ENCODE results near the gene EFNA3. TPM values are rescaled to one million over a fixed set of nuclear protein-coding genes. Genes with fewer than 3 reads are reported as not detected.

The EFNA3 gene
- total and polyA plus RNA-seq, 9 of the 15 experiments (the other 6 are each of a cell fraction or from before 2014, with no cell fraction given), result 0.59 to 7.9 (median 4.7) TPM

GRCh38 chr1:155076371-155076770 is 2.3 kb upstream of the EFNA3 start:
- TF ChIP-seq CEBPZ (IDR thresholded peaks at IDR 0.05; ENCODE audit: borderline replicate concordance, low read depth, low read length) (no peak), SRF (CRISPR knock-in tag; IDR thresholded peaks at IDR 0.05) (peak; percentile 69 to 94; a peak in 3 of 4 replicates)
- H3K79me2 ChIP-seq (ENCODE audit: control insufficient read depth, insufficient read depth, low read length), result peaks cover 3% of the 10 kb centered on the region; the same call in 2 of the 3 replicates
- no TSS peak for BruUV-seq (replicated peaks)
- H3K36me3 ChIP-seq (ENCODE audit: control insufficient read depth, insufficient read depth, low read length), result no peaks in the 10 kb centered on the region
- no peak overlapping the region for H3K4me3 ChIP-seq
- no peak for FAIRE-seq
- H3K27me3 ChIP-seq (ENCODE audit: control insufficient read depth in 2 of 2, insufficient read depth in 2 of 2, low read length in 2 of 2), result peaks cover 0 to 5% of the 10 kb centered on the region in 2 experiments; a peak in 2 of 5 replicates
- H2AFZ ChIP-seq (ENCODE audit: low read depth, low read length), result no peak overlapping the region
- ChIA-PET POLR2A (interaction anchor here (0.5 kb wide), 1 partner anchor 18 kb away, joined by 4 read pairs; no protein-coding TSS in a partner anchor), CTCF (ENCODE audit: low intra/inter-chr PET ratio) (no interaction called here)
- H3K9me1 ChIP-seq (ENCODE audit: control insufficient read depth, insufficient read depth, low read length), result peaks cover 6% of the 10 kb centered on the region
- no peaks in the 10 kb centered on the region for H3K9me3 ChIP-seq (replicated peaks; ENCODE audit: control insufficient read depth, insufficient read depth, low read depth, low read length)
- intact Hi-C loops (cut with micrococcal nuclease) (loop anchor here (5.0 kb wide), 1 partner anchor 74 kb away; the partner anchor contains the start of gene ZBTB7B), in situ Hi-C loops (cut with MboI) (no loop called here)
- H3K4me1 ChIP-seq (replicated peaks in 1 of 2; ENCODE audit: control insufficient read depth in 2 of 2, insufficient read depth in 2 of 2, low read length in 2 of 2), result peaks cover 43 to 57% of the 10 kb centered on the region in 2 experiments
- H4K20me1 ChIP-seq (replicated peaks; ENCODE audit: control insufficient read depth, insufficient read depth, low read length), result peaks cover 5% of the 10 kb centered on the region; the same call in 1 of the 2 replicates
- WGBS (ENCODE audit: insufficient coverage, low coverage, missing lambda C conversion rate), result 70% methylated on average over 1 of the region's 1 CpG
- no peak for ATAC-seq
- DNase-seq (ENCODE audit: extremely low read depth in 1 of 4, low spot score in 3 of 4), result no peak
- H3K4me2 ChIP-seq (ENCODE audit: insufficient read depth, low read length), result no peak overlapping the region
- H3K27ac ChIP-seq (ENCODE audit: extremely low read depth, low read depth, low read length), result no peak overlapping the region
- H3K9ac ChIP-seq (ENCODE audit: insufficient read depth in 1 of 2, low read depth in 2 of 2, low read length in 2 of 2), result peak overlapping the region in 1 of 2 experiments; percentile 23; a peak in 1 of 4 replicates
